ENCODE data around the gene ZNF324.

The ZNF324 gene

GRCh38 chr19:58455306-58455705, 11.6 kb upstream of the ZNF324 start:
- TF ChIP-seq YY1 (IDR thresholded peaks at IDR 0.05; ENCODE audit: low read depth) = no peak
- no peak for TF ChIP-seq CEBPB (IDR thresholded peaks at IDR 0.05)
- no peak for TF ChIP-seq ZBTB7A (IDR thresholded peaks at IDR 0.05; ENCODE audit: low read depth)
- no peak for TF ChIP-seq TAF1 (IDR thresholded peaks at IDR 0.05; ENCODE audit: low read depth)
- TF ChIP-seq CREB1 (IDR thresholded peaks at IDR 0.05; ENCODE audit: low read depth) = no peak
- TF ChIP-seq FOXM1 (IDR thresholded peaks at IDR 0.05; ENCODE audit: borderline replicate concordance, low read depth) = no peak
- no peak for TF ChIP-seq EP300 (IDR thresholded peaks at IDR 0.05; ENCODE audit: borderline replicate concordance)
- no peak for TF ChIP-seq USF1 (IDR thresholded peaks at IDR 0.05)
- no peak for TF ChIP-seq TEAD4 (IDR thresholded peaks at IDR 0.05)
- no peak for TF ChIP-seq REST (IDR thresholded peaks at IDR 0.05; ENCODE audit: low read depth)
- TF ChIP-seq MAX (IDR thresholded peaks at IDR 0.05) = no peak
- TF ChIP-seq RAD21 (IDR thresholded peaks at IDR 0.05; ENCODE audit: low read depth) = no peak

GRCh38 chr19:58456111-58456510, 10.8 kb upstream of the ZNF324 start:
- TF ChIP-seq NFIC (IDR thresholded peaks at IDR 0.05) (no peak), TEAD4 (IDR thresholded peaks at IDR 0.05) (no peak), MAX (IDR thresholded peaks at IDR 0.05) (no peak), TAF1 (IDR thresholded peaks at IDR 0.05; ENCODE audit: low read depth) (no peak), CREB1 (IDR thresholded peaks at IDR 0.05; ENCODE audit: low read depth) (no peak), FOXM1 (IDR thresholded peaks at IDR 0.05; ENCODE audit: borderline replicate concordance, low read depth) (no peak), EP300 (IDR thresholded peaks at IDR 0.05; ENCODE audit: borderline replicate concordance) (no peak), USF1 (IDR thresholded peaks at IDR 0.05) (no peak), CEBPB (IDR thresholded peaks at IDR 0.05) (no peak), ZBTB7A (IDR thresholded peaks at IDR 0.05; ENCODE audit: low read depth) (no peak), EGR1 (IDR thresholded peaks at IDR 0.05) (no peak), REST (IDR thresholded peaks at IDR 0.05; ENCODE audit: low read depth) (no peak), YY1 (IDR thresholded peaks at IDR 0.05; ENCODE audit: low read depth) (no peak), RAD21 (IDR thresholded peaks at IDR 0.05; ENCODE audit: low read depth) (no peak), TCF12 (IDR thresholded peaks at IDR 0.05; ENCODE audit: low read depth) (no peak)

- TF ChIP-seq EP300 (IDR thresholded peaks at IDR 0.05; ENCODE audit: borderline replicate concordance) (no peak), USF1 (IDR thresholded peaks at IDR 0.05) (no peak), CREB1 (IDR thresholded peaks at IDR 0.05; ENCODE audit: low read depth) (no peak), FOXM1 (IDR thresholded peaks at IDR 0.05; ENCODE audit: borderline replicate concordance, low read depth) (no peak), RAD21 (IDR thresholded peaks at IDR 0.05; ENCODE audit: low read depth) (no peak), NFIC (IDR thresholded peaks at IDR 0.05) (no peak), YY1 (IDR thresholded peaks at IDR 0.05; ENCODE audit: low read depth) (no peak), TAF1 (IDR thresholded peaks at IDR 0.05; ENCODE audit: low read depth) (no peak), CEBPB (IDR thresholded peaks at IDR 0.05) (no peak), REST (IDR thresholded peaks at IDR 0.05; ENCODE audit: low read depth) (no peak), MAX (IDR thresholded peaks at IDR 0.05) (no peak), TEAD4 (IDR thresholded peaks at IDR 0.05) (no peak), TCF12 (IDR thresholded peaks at IDR 0.05; ENCODE audit: low read depth) (no peak), ZBTB7A (IDR thresholded peaks at IDR 0.05; ENCODE audit: low read depth) (no peak), EGR1 (IDR thresholded peaks at IDR 0.05) (no peak)
Measured at GRCh38 chr19:58460039-58460438, 6.8 kb upstream of the ZNF324 start.

Data from Ishikawa (cell line).